GM23248 (cell line): ENCODE results near the gene TP53AIP1. TPM values are rescaled to one million over a fixed set of nuclear protein-coding genes. Genes with fewer than 3 reads are reported as not detected.

Source experiments
- DNase-seq: peaks from one replicate; pipeline ENCODE4 v3.0.0-alpha.2; 2015
- H2AFZ ChIP-seq: fragments of 200-600 bp; sonication (generic); 2 replicates; pipeline ENCODE4 v1.6.1; 2016; ENCODE audit warnings: antibody characterized with exemption
- H3F3A ChIP-seq: fragments of 200-600 bp; sonication (generic); 2 replicates; pipeline ENCODE4 v1.6.1; 2016; ENCODE audit warnings: mild to moderate bottlenecking, antibody characterized with exemption, mixed run types; ENCODE audit not compliant: insufficient read depth
- H3K27ac ChIP-seq: fragments of 200-600 bp; sonication (generic); 2 replicates; pipeline ENCODE4 v1.5.1; 2016; ENCODE audit warnings: mild to moderate bottlenecking
- H3K27me3 ChIP-seq: fragments of 200-600 bp; sonication (generic); replicated peaks from 2 replicates; pipeline ENCODE4 v1.6.1; 2016; ENCODE audit warnings: mild to moderate bottlenecking; ENCODE audit not compliant: insufficient read depth
- H3K36me3 ChIP-seq: fragments of 200-600 bp; sonication (generic); 2 replicates; pipeline ENCODE4 v1.6.1; 2016; ENCODE audit warnings: low read depth, mild to moderate bottlenecking
- H3K4me1 ChIP-seq: fragments of 200-600 bp; sonication (generic); 2 replicates; pipeline ENCODE4 v1.6.1; 2016; ENCODE audit warnings: mild to moderate bottlenecking; ENCODE audit not compliant: insufficient read depth
- H3K4me2 ChIP-seq: fragments of 200-600 bp; sonication (generic); one replicate; pipeline ENCODE4 v1.6.1; 2016; ENCODE audit warnings: mild to moderate bottlenecking; ENCODE audit not compliant: unreplicated experiment
- H3K4me3 ChIP-seq: fragments of 200-600 bp; sonication (generic); 2 replicates; pipeline ENCODE4 v1.5.1; 2016; ENCODE audit warnings: mild to moderate bottlenecking
- H3K79me2 ChIP-seq: fragments of 200-600 bp; sonication (generic); 2 replicates; pipeline ENCODE4 v1.6.1; 2016; ENCODE audit warnings: mild to moderate bottlenecking; ENCODE audit not compliant: insufficient read depth
- H3K9ac ChIP-seq: fragments of 200-600 bp; sonication (generic); 2 replicates; pipeline ENCODE4 v1.6.1; 2016; ENCODE audit warnings: mild to moderate bottlenecking
- H3K9me2 ChIP-seq: fragments of 200-600 bp; sonication (generic); 2 replicates; pipeline ENCODE4 v1.6.1; 2016; ENCODE audit warnings: mixed run types, mild to moderate bottlenecking, moderate library complexity; ENCODE audit not compliant: insufficient read depth
- H3K9me3 ChIP-seq: fragments of 200-600 bp; sonication (generic); one replicate; pipeline ENCODE4 v1.6.1; 2017; ENCODE audit warnings: low read depth
- H4K20me1 ChIP-seq: fragments of 200-600 bp; sonication (generic); 2 replicates; pipeline ENCODE4 v1.6.0; 2016; ENCODE audit not compliant: insufficient read depth
- EZH2 ChIP-seq: fragments of 200-600 bp; sonication (generic); IDR thresholded peaks from 2 replicates; pipeline ENCODE4 v1.6.1; 2018; ENCODE audit warnings: antibody characterized with exemption, mild to moderate bottlenecking; ENCODE audit not compliant: insufficient read depth, poor library complexity, severe bottlenecking
- EZH2phosphoT487 ChIP-seq: fragments of 200-600 bp; sonication (generic); IDR thresholded peaks from 2 replicates; pipeline ENCODE4 v1.6.1; 2018; ENCODE audit warnings: antibody characterized with exemption, moderate library complexity, mild to moderate bottlenecking, low read depth; ENCODE audit not compliant: insufficient read depth
- WGBS, 2 experiments: methylation state at CpG; one replicate each; pipeline ENCODE4 v1.1.6; 2015 to 2017; ENCODE audit warnings: low lambda C conversion rate in 2 of 2, low coverage in 1 of 2; ENCODE audit errors: missing lambda C conversion rate in 2 of 2; 5-methylcytosine and 5-hydroxymethylcytosine counted together
- in situ Hi-C: fragments of 300-500 bp; cut with MboI; formaldehyde crosslinking; loops from 2 replicates; pipeline ENCODE4 v1.15.0; 2020
- polyA plus RNA-seq: library from polyadenylated mRNA; unstranded; fragments of >200 nt; fragmentation: Nextera tagmentation; extraction: Ambion mirVana; gene quantifications from 2 replicates; pipeline ENCODE4 v1.2.1, GENCODE V29; 2016
- total RNA-seq: library from RNA; depleted of rRNA; stranded (reverse); fragments of >200 nt; shearing (Covaris generic); gene quantifications from 2 replicates; pipeline ENCODE4 v1.2.3, GENCODE V29; 2014

The TP53AIP1 gene
- total and polyA plus RNA-seq, 2 experiments from 2014 or later: not detected

GRCh38 chr11:128961645-128962044 lies 19.0 kb upstream of the TP53AIP1 start:
- no peak for TF ChIP-seq EZH2
- no peak for TF ChIP-seq EZH2phosphoT487
- WGBS, 2 experiments: 98 to 100% methylated on average over 2 of the region's 2 CpGs
- in situ Hi-C loops: loop anchor here (25.0 kb wide), 1 partner anchor 799 kb away; no protein-coding TSS in a partner anchor

DNA sequence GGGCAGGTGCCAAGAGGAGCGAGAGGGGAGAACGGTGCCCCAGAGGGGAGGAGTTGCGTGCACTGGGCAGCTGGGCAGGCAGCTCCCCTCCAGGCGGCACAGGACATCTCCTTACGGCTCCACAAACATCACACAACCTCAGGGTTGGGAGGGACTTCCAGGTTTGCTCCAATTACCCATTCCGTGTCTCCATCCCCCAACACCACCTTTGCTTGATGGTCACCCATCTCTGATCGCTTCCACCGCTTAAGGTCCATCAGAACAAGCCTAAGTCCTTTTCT lies 14.5 kb upstream of the TP53AIP1 start:
- no peak for TF ChIP-seq EZH2phosphoT487
- TF ChIP-seq EZH2: no peak
- no peaks in the 10 kb centered on the region for H3K9me2 ChIP-seq
- H3K27ac ChIP-seq: no peak overlapping the region

More at GRCh38 chr11:128961645-128962044, 19.0 kb upstream of the TP53AIP1 start:
- no peak overlapping the region for H3K4me2 ChIP-seq
- H3K36me3 ChIP-seq: no peaks in the 10 kb centered on the region
- no peak overlapping the region for H3K9ac ChIP-seq
- H3K9me3 ChIP-seq: no peaks in the 10 kb centered on the region
- H3K4me3 ChIP-seq: no peak overlapping the region
- no peak overlapping the region for H2AFZ ChIP-seq
- H4K20me1 ChIP-seq: no peaks in the 10 kb centered on the region
- H3F3A ChIP-seq: no peaks in the 10 kb centered on the region
- no peak overlapping the region for H3K27ac ChIP-seq
- H3K27me3 ChIP-seq: no peaks in the 10 kb centered on the region
- H3K79me2 ChIP-seq: no peaks in the 10 kb centered on the region
- H3K4me1 ChIP-seq: peaks cover 4% of the 10 kb centered on the region; the same call in 1 of the 2 replicates
- DNase-seq: no peak
- no peaks in the 10 kb centered on the region for H3K9me2 ChIP-seq

GRCh38 chr11:128956401-128957201 lies 13.9 kb upstream of the TP53AIP1 start:
- peak; percentile 81 for DNase-seq
- Histone ChIP-seq H3K9me2 (no peaks in the 10 kb centered on the region), H3K4me2 (peak overlapping the region; percentile 7), H3F3A (peaks cover 2% of the 10 kb centered on the region; the same call in 1 of the 2 replicates), H2AFZ (no peak overlapping the region), H3K4me1 (peaks cover 6% of the 10 kb centered on the region; the same call in 1 of the 2 replicates), H3K9ac (no peak overlapping the region), H3K4me3 (no peak overlapping the region), H3K27ac (no peak overlapping the region), H3K27me3 (no peaks in the 10 kb centered on the region; the same call in 1 of the 2 replicates), H3K79me2 (no peaks in the 10 kb centered on the region), H4K20me1 (no peaks in the 10 kb centered on the region), H3K9me3 (no peaks in the 10 kb centered on the region), H3K36me3 (no peaks in the 10 kb centered on the region)
- WGBS, 2 experiments: 20 to 21% methylated on average over 8 of the region's 8 CpGs
- in situ Hi-C loops: loop anchor here (25.0 kb wide), 1 partner anchor 794 kb away; no protein-coding TSS in a partner anchor
- TF ChIP-seq EZH2: no peak
- TF ChIP-seq EZH2phosphoT487: no peak

More for the DNA sequence above, 14.5 kb upstream of the TP53AIP1 start:
- Histone ChIP-seq H3K9ac (no peak overlapping the region), H3K79me2 (no peaks in the 10 kb centered on the region), H4K20me1 (no peaks in the 10 kb centered on the region), H3K4me1 (peaks cover 6% of the 10 kb centered on the region; the same call in 1 of the 2 replicates), H3F3A (no peaks in the 10 kb centered on the region), H3K4me3 (no peak overlapping the region), H2AFZ (no peak overlapping the region), H3K4me2 (peak overlapping the region; percentile 7), H3K36me3 (no peaks in the 10 kb centered on the region), H3K27me3 (no peaks in the 10 kb centered on the region; the same call in 1 of the 2 replicates), H3K9me3 (no peaks in the 10 kb centered on the region)
- DNase-seq: no peak
- in situ Hi-C loops: loop anchor here (25.0 kb wide), 1 partner anchor 795 kb away; no protein-coding TSS in a partner anchor
- WGBS, 2 experiments: 15 to 29% methylated on average over 8 of the region's 8 CpGs

GRCh38 chr11:128955636-128956035 lies 13.0 kb upstream of the TP53AIP1 start:
- Histone ChIP-seq H3K9me2 (no peaks in the 10 kb centered on the region), H3K27ac (no peak overlapping the region), H3K4me1 (peaks cover 6% of the 10 kb centered on the region; the same call in 1 of the 2 replicates), H3K4me3 (no peak overlapping the region), H3K79me2 (no peaks in the 10 kb centered on the region), H2AFZ (no peak overlapping the region), H3K4me2 (no peak overlapping the region), H3K9me3 (no peaks in the 10 kb centered on the region), H3K9ac (no peak overlapping the region), H4K20me1 (no peaks in the 10 kb centered on the region), H3K36me3 (no peaks in the 10 kb centered on the region), H3K27me3 (no peaks in the 10 kb centered on the region; the same call in 1 of the 2 replicates), H3F3A (peaks cover 5% of the 10 kb centered on the region; the same call in 1 of the 2 replicates)
- DNase-seq: no peak
- WGBS, 2 experiments: 44 to 52% methylated on average over 3 of the region's 3 CpGs
- in situ Hi-C loops: loop anchor here (25.0 kb wide), 1 partner anchor 793 kb away; no protein-coding TSS in a partner anchor
- TF ChIP-seq EZH2 (no peak), EZH2phosphoT487 (no peak)
